Neural progenitor cell (in vitro differentiated cells): ENCODE measurements around the gene MICAL2. TPM values are rescaled to one million over a fixed set of nuclear protein-coding genes. Genes with fewer than 3 reads are reported as not detected.

ENCODE experiments used
- DNase-seq: peaks from one replicate; pipeline ENCODE4 v3.0.0-alpha.2; 2016; ENCODE audit warnings: low spot score
- H2AFZ ChIP-seq: fragments of 200-600 bp; sonication (generic); replicated peaks from 2 replicates; pipeline ENCODE4 v1.6.1; 2016; ENCODE audit warnings: antibody characterized with exemption
- H3F3A ChIP-seq: fragments of 200-600 bp; sonication (generic); 2 replicates; pipeline ENCODE4 v1.6.1; 2016; ENCODE audit warnings: antibody characterized with exemption, low read depth
- H3K27ac ChIP-seq: fragments of 200-600 bp; sonication (generic); 2 replicates; pipeline ENCODE4 v1.5.1; 2016; ENCODE audit warnings: mild to moderate bottlenecking
- H3K27me3 ChIP-seq: fragments of 200-600 bp; sonication (generic); 2 replicates; pipeline ENCODE4 v1.6.1; 2016; ENCODE audit warnings: mild to moderate bottlenecking, moderate library complexity
- H3K36me3 ChIP-seq: fragments of 200-600 bp; sonication (generic); 2 replicates; pipeline ENCODE4 v1.5.1; 2016
- H3K4me1 ChIP-seq: fragments of 200-600 bp; sonication (generic); 2 replicates; pipeline ENCODE4 v1.6.1; 2016; ENCODE audit warnings: mixed run types
- H3K4me2 ChIP-seq: fragments of 200-600 bp; sonication (generic); 2 replicates; pipeline ENCODE4 v1.6.1; 2016
- H3K4me3 ChIP-seq: fragments of 200-600 bp; sonication (generic); 2 replicates; pipeline ENCODE4 v1.5.1; 2016
- H3K79me2 ChIP-seq: fragments of 200-600 bp; sonication (generic); 2 replicates; pipeline ENCODE4 v1.6.1; 2016; ENCODE audit warnings: low read depth
- H3K9ac ChIP-seq: fragments of 200-600 bp; sonication (generic); 2 replicates; pipeline ENCODE4 v1.6.1; 2016
- H3K9me3 ChIP-seq: fragments of 200-600 bp; sonication (generic); 2 replicates; pipeline ENCODE4 v1.5.1; 2016; ENCODE audit warnings: low read depth
- H4K20me1 ChIP-seq: fragments of 200-600 bp; sonication (generic); 2 replicates; pipeline ENCODE4 v1.6.1; 2016; ENCODE audit warnings: low read depth
- H3K27ac Mint-ChIP-seq: 3 replicates; pipeline ENCODE4 v1.8.0; 2021; ENCODE audit warnings: mixed read lengths
- H3K27me3 Mint-ChIP-seq: 2 replicates; pipeline ENCODE4 v1.8.0; 2022; ENCODE audit warnings: low read depth, mild to moderate bottlenecking, inconsistent platforms, moderate library complexity, mixed read lengths; ENCODE audit not compliant: insufficient read depth
- H3K36me3 Mint-ChIP-seq: 3 replicates; pipeline ENCODE4 v1.8.0; 2021; ENCODE audit warnings: mixed read lengths
- H3K4me1 Mint-ChIP-seq: 3 replicates; pipeline ENCODE4 v1.8.0; 2021; ENCODE audit warnings: mixed read lengths
- H3K4me3 Mint-ChIP-seq: 3 replicates; pipeline ENCODE4 v1.8.0; 2021; ENCODE audit warnings: mild to moderate bottlenecking, moderate library complexity, mixed read lengths
- H3K9me3 Mint-ChIP-seq: 3 replicates; pipeline ENCODE4 v1.8.0; 2020; ENCODE audit warnings: mixed read lengths
- EZH2 ChIP-seq: fragments of 200-600 bp; sonication (generic); IDR thresholded peaks from 2 replicates; pipeline ENCODE4 v1.6.1; 2017; ENCODE audit warnings: antibody characterized with exemption, mild to moderate bottlenecking, moderate library complexity
- EZH2phosphoT487 ChIP-seq: fragments of 200-600 bp; sonication (generic); IDR thresholded peaks from 2 replicates; pipeline ENCODE4 v1.6.1; 2017; ENCODE audit warnings: antibody characterized with exemption
- total RNA-seq: library from RNA; depleted of rRNA; stranded (reverse); fragments of >200 nt; gene quantifications from 2 replicates; pipeline ENCODE4 v1.2.3, GENCODE V29; 2015; ENCODE audit warnings: low replicate concordance
- TF ChIP-seq, protein P1 (sequence below): fragments of 200-600 bp; sonication (generic); IDR thresholded peaks from 2 replicates; pipeline ENCODE4 v1.5.1; 2017; ENCODE audit warnings: antibody characterized with exemption, mild to moderate bottlenecking

The MICAL2 gene
- total RNA-seq, 1 donor from 2014 or later: 0.60 TPM

DNA sequence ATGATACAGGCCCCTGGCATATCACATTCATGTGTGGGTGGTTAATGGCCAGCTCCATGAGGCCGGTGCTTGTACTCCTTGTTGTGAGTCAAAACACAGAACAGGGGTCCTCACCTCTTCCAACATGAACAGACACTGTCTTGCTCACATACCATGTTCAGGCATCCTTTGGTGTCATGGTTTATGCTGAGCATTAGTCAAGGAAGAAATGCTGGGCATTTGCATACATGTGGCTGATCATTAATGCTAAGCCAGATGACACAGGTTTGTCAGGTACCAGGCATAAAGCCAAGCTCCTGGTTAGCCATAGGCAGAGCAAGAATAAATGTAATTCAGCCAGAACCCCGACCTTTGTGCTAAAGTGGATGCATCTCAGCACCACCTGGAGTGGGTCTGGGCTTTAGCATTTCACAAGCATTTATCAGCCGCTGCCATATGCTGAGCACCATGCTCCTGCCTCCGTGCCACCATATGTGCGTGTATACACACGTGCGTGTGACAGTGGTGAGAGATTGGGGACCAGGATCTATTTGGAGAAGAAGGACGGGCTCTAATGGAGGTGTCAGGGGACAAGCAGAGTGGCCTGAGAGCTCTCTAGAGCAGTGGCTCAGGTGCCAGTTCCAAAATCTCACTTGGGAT lies 55.0 kb downstream of the MICAL2 start:
- Histone ChIP-seq H3K27me3 (no peaks in the 10 kb centered on the region), H3K36me3 (no peaks in the 10 kb centered on the region), H2AFZ (no peak overlapping the region), H3K9ac (no peak overlapping the region), H3K27ac (no peak overlapping the region), H3K4me2 (no peak overlapping the region), H3K79me2 (no peaks in the 10 kb centered on the region), H3K4me1 (no peaks in the 10 kb centered on the region), H4K20me1 (no peaks in the 10 kb centered on the region), H3F3A (no peaks in the 10 kb centered on the region), H3K9me3 (no peaks in the 10 kb centered on the region), H3K4me3 (no peak overlapping the region)
- H3K27me3 Mint-ChIP-seq: peaks cover 7% of the 10 kb centered on the region
- no peak for TF ChIP-seq EZH2phosphoT487
- TF ChIP-seq, protein P1, sequence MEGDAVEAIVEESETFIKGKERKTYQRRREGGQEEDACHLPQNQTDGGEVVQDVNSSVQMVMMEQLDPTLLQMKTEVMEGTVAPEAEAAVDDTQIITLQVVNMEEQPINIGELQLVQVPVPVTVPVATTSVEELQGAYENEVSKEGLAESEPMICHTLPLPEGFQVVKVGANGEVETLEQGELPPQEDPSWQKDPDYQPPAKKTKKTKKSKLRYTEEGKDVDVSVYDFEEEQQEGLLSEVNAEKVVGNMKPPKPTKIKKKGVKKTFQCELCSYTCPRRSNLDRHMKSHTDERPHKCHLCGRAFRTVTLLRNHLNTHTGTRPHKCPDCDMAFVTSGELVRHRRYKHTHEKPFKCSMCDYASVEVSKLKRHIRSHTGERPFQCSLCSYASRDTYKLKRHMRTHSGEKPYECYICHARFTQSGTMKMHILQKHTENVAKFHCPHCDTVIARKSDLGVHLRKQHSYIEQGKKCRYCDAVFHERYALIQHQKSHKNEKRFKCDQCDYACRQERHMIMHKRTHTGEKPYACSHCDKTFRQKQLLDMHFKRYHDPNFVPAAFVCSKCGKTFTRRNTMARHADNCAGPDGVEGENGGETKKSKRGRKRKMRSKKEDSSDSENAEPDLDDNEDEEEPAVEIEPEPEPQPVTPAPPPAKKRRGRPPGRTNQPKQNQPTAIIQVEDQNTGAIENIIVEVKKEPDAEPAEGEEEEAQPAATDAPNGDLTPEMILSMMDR: no peak
- no peak for TF ChIP-seq EZH2
- H3K9me3 Mint-ChIP-seq: no peaks in the 10 kb centered on the region
- H3K27ac Mint-ChIP-seq: no peak overlapping the region
- no peak overlapping the region for H3K4me3 Mint-ChIP-seq
- H3K36me3 Mint-ChIP-seq: no peaks in the 10 kb centered on the region
- peaks cover 9% of the 10 kb centered on the region for H3K4me1 Mint-ChIP-seq
- no peak for DNase-seq

DNA sequence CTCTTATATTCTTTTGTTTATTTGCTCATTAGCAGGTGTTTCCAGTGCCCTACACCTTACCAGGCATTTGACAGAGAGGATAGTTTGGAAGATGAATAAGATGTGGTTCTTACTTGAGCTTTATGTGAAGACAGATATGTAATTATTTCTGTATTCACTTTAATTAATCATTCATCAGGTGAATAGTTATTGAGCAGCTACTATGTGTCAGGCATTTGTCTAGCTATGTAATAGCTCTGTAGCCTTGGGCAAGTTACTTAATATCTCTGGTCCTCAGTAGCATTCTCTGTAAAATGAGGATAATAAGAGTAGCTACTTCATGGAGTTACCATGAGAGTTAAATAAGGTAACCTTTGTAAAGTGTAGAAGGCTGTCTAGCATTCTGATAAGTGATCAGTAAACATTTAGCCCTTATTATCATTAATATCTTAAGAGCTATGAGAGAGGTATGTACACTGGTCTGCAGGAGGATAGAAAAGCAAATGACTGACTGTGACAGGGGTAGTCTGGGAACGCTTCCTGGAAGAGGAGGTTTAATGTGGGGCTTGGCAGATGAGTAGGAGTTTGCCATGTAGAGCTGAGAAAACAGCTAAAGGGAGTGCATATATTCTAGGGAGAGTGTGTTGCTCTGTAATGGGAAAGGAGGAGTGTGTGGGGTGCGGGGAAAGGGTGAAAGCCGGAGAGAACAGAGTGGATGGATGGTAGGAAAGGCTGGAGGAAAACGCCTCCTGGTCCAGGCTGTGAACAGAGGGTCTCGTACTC lies 56.1 kb downstream of the MICAL2 start:
- no peaks in the 10 kb centered on the region for H3K4me1 ChIP-seq
- Mint-ChIP-seq H3K4me3 (no peak overlapping the region), H3K9me3 (no peaks in the 10 kb centered on the region), H3K4me1 (peaks cover 6% of the 10 kb centered on the region), H3K36me3 (no peaks in the 10 kb centered on the region), H3K27ac (peak overlapping the region; percentile 22), H3K27me3 (peaks cover 13% of the 10 kb centered on the region)
- H3K9ac ChIP-seq: no peak overlapping the region
- no peak for DNase-seq
- H3K79me2 ChIP-seq: no peaks in the 10 kb centered on the region
- H3F3A ChIP-seq: peaks cover 4% of the 10 kb centered on the region
- no peak overlapping the region for H3K4me2 ChIP-seq
- no peak overlapping the region for H3K4me3 ChIP-seq
- H3K27ac ChIP-seq: no peak overlapping the region
- H2AFZ ChIP-seq: no peak overlapping the region
- H3K9me3 ChIP-seq: no peaks in the 10 kb centered on the region
- no peaks in the 10 kb centered on the region for H3K27me3 ChIP-seq
- TF ChIP-seq EZH2phosphoT487 (no peak), EZH2 (no peak)
- TF ChIP-seq, protein P1: no peak
- H4K20me1 ChIP-seq: no peaks in the 10 kb centered on the region
- no peaks in the 10 kb centered on the region for H3K36me3 ChIP-seq

DNA sequence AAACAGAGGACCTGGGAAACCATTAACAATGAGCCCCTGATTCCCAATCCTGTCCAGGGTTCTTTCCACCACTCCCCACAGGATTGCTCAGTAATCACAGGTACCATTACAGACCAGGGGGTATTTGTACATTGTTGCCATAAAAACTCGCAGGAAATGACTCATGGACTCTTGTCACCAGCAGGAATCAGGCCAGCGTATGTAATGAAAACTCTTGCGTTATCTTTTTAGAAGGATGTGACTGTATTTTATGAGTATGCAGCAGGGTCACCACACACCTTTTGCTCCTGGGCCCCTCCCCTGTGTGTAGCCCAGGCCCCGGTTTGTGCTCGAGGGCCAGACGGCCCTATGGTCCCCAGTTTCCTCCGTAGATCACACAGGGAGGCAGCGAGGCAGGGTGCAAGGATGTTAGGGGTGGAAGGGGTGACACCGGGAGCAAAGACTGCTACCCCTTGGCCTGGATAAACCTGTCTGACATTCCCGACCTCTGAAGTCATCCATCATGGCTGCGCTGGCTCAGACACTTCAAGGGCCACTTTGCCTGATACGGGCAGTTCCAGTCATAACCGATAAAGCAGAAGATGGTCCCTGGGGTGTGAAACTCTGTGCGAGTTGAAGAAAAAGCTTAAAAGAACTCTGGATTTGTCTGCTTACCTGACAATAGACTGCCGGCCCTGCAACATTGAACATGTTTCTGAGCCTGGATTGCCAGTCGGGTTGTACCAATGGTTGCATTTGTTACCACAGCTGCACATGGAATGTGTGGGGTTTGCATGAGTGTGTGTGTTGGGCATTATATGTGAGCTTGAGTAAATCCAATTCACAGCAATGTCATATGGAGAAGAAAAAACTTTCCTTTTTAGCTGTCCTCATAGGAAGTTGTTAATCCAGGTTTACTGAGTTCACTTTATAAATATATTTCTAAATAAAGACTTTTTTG lies 56.9 kb downstream of the MICAL2 start:
- Mint-ChIP-seq H3K27ac (no peak overlapping the region), H3K9me3 (no peaks in the 10 kb centered on the region), H3K36me3 (no peaks in the 10 kb centered on the region), H3K4me3 (no peak overlapping the region), H3K4me1 (peaks cover 6% of the 10 kb centered on the region), H3K27me3 (peaks cover 14% of the 10 kb centered on the region)
- H3K9me3 ChIP-seq: no peaks in the 10 kb centered on the region
- H2AFZ ChIP-seq: no peak overlapping the region
- peaks cover 5% of the 10 kb centered on the region for H3F3A ChIP-seq
- H4K20me1 ChIP-seq: no peaks in the 10 kb centered on the region
- H3K9ac ChIP-seq: no peak overlapping the region
- H3K36me3 ChIP-seq: no peaks in the 10 kb centered on the region
- H3K4me3 ChIP-seq: no peak overlapping the region
- no peak for DNase-seq
- H3K79me2 ChIP-seq: no peaks in the 10 kb centered on the region
- H3K27me3 ChIP-seq: no peaks in the 10 kb centered on the region
- no peak overlapping the region for H3K27ac ChIP-seq
- no peak overlapping the region for H3K4me2 ChIP-seq
- TF ChIP-seq EZH2: no peak
- TF ChIP-seq, protein P1: no peak
- TF ChIP-seq EZH2phosphoT487: no peak
- no peaks in the 10 kb centered on the region for H3K4me1 ChIP-seq
